HL-60/S4 treated with retinoic acid at 250 ng/mL for 4 days and 3 days (cell line): ENCODE results near the gene RAB1B.
"Not testable (repeated sequence)": the region's sequence is repeated elsewhere in the genome, so short reads cannot be mapped to it uniquely, and the experiment has no call there.

Experiments used
- in situ Hi-C: fragments of 300-500 bp; cut with MboI; formaldehyde crosslinking; loops from 2 replicates; pipeline ENCODE4 v1.7.0; 2022; ENCODE audit warnings: low sequenced_read_pairs

Gene RAB1B

DNA sequence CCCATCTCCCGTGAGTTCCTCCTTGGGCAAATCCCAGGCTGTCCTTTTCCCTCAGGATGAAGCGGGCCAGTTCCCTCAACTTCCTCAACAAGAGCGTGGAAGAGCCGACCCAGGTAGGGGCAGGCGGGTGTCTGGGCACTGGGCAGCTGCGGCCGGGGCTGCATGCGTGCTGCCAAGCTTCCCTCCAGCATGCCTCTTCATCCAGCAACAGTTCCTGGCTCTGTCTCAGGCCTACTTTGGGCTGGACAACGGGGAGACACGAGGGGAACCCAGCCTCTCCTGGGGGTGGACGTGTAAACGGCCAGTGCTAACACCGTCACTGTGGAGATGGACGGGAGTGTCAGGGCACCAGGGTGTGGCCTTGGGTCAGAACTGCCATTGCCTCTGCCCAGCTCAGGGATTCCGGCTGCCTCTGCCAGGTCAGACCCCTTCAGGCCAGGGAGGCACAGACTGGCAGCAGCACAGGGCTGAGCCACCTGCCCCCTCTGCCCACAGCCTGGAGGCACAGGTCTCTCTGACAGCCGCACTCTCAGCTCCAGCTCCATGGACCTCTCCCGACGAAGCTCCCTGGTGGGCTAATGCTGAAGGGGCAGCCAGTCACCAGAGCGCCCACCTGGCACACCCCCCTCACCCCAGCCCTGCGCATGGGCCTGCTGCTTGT is 1.9 kb upstream of the RAB1B start:
- in situ Hi-C loops: no loop called here

DNA sequence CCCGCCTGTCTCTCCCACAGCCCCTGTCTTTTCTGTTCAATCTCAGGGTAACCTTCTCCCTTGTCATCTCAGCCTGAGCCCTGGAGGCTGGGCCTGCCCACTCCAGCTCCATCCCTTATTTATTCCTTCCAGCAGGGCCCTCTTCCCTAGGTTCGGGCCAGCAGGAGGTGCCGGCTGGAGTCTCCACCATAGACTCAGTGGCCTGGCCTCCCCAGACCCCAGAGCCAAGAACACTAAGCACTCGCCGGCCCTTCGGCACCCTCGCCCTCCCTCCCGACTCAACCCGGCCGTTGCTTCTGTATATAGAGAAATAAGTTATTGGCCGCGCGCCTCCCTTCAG is 1.4 kb upstream of the RAB1B start:
- in situ Hi-C loops: no loop called here

DNA sequence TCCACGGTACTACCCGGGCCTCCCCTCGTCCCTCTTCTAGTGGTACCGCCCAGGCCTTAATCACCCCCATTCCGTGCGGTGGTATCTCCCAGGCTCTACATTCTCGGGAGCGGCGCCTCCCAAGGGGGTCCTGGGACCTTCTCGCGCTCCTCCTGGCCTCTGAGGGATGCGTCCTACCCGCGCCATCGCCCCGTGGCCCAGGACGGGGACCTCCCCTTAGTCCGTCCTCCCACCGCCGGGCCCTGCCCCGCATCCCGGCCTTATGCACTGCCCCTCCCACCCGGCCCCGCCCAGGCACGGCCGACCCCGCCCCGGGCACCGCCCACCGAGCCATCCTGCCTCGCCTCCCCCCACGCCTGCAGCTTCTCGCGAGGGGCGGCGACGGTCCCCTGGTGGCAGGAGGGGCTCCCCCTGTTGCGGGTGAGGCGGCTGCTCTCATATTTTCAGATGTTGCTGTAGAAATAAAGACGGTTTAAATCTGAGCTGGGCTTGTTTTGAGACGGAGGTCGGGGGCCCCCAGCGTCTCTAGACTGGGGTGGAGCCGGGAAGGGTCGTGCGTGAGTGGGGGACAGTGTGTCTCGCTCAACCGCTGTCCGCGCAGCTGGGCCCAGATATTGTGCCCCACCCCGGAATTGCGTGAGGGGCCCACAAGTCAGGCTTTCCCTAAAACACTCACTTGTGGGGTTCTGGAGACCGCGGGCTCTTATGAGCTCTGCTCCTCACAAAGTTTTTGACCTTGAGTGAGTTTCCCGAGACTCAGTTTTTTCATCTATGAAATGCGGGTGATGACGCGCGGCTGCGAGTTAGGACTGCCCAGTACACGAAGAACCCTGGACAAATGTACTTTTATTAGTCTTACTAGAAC is 828 bp upstream of the RAB1B start:
- in situ Hi-C loops: no loop called here

DNA sequence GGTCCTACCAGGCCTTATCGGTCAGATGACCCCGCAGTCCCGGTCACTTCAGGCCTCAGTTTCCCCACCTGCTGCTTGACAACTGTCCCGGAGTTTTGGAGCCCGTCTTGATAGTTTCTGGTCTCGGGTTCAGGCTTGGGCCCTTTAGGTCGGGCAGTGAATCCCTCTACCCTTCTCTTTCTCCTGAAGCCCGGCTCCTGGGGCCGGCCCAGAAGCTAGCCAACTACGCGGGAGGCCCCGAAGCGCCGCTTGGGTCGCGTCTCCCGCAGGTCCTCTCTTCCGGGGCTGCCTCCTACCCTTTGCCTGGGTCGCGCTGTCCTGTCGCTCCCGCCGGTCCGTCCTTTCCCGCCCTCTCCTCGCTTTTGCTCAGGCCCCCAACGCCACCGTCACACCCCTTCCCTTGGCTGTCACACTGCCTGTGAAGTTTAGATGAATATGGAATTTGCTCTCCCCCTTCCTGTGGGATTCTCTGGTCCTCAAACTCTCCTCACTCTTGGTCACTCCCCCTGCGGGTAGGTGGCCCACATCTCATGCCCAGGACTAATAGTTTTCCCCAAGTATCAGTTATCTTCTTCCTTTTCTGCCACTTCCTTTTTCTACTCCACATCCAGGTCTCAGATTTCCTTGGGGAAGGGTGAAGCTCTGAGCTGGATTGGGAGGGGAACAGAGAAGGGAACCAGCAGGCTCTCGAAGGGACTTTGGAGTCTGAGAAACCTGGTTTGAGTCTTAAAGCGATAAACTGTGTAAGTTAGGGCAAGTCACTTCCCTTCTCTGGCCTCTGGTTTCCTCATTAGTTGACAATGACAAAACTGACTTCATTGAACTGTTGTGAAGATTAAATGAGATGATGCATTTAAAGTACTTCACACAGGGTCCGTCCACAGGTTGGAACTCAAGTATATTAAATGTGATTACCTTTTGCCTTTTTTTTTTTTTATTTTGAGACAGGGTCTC is 790 bp downstream of the RAB1B start:
- in situ Hi-C loops: no loop called here

DNA sequence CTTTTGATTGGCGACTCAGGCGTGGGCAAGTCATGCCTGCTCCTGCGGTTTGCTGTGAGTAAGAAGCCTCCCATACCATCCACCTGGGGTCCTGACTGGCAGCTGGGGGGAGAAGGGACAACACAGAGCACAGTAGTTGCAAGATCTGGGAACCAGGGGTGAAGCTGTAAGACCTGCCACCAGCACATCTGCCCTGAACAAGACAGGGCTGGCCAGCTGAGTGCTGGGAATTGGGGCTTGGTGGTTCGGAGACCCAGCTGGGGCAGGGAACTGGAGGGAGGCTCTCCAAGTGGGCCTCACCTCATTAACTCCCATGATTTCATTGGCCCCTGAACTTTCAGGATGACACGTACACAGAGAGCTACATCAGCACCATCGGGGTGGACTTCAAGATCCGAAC is 3.4 kb downstream of the RAB1B start:
- in situ Hi-C loops: no loop called here

DNA sequence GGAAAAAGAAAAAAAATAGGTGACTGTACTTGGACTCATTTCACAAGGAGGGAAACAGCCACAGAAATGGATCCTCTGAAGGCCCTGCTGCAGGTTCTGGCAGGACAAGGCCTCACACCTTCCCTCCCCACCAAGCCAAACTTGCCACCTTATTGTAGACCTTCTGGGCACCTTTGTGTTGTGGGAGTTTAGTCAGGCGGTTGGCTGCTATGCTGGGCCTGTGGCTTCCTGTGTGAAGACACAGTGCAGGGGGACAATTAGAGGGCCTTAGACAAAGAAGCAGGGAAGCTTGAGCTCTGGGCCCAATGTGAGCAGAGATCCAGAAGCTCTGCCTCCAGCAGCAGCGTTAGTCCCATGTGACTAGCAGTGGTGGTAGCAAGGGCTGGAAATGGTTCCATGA is 4.2 kb downstream of the RAB1B start:
- in situ Hi-C loops: no loop called here

DNA sequence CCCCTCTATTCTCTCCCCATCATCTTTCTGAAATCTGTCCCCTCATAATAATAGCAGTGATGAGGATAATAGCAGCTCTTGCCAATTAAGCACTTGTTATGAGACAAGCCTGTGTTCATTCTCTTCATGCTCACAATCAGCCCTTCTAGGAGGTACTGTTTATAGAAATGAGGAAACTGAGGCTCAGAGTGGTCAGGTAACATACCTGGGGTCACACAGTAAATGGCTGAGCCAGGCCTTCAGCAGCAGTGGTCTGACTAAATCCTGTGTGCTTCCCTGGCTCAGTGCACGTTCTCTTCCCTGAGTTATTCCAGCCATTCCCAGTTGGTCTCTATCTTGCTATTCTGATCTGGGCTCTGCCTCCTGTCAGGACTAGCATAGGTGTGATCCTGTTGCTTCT is 5.8 kb downstream of the RAB1B start:
- in situ Hi-C loops: no loop called here

DNA sequence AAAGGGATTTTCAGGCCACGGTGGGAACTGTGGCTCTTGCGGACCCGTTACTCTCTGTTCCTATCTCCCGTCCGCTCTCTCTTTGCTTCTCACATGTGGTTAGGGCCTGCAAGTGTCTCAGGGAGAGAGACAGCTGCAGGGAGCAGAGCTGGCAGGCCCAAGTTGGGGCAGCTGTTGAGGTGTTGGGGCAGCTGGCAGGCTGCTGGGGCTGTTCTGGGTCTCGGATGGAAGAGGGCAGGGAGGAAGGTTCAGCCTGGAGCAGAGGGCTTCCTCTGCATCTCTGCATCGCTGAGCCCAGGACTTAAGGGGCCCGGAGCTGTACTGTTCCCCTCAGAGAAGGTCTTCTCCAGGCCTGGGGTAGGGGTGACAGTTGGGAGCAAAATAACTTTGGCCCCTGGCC is 7.0 kb downstream of the RAB1B start:
- in situ Hi-C loops: no loop called here

DNA sequence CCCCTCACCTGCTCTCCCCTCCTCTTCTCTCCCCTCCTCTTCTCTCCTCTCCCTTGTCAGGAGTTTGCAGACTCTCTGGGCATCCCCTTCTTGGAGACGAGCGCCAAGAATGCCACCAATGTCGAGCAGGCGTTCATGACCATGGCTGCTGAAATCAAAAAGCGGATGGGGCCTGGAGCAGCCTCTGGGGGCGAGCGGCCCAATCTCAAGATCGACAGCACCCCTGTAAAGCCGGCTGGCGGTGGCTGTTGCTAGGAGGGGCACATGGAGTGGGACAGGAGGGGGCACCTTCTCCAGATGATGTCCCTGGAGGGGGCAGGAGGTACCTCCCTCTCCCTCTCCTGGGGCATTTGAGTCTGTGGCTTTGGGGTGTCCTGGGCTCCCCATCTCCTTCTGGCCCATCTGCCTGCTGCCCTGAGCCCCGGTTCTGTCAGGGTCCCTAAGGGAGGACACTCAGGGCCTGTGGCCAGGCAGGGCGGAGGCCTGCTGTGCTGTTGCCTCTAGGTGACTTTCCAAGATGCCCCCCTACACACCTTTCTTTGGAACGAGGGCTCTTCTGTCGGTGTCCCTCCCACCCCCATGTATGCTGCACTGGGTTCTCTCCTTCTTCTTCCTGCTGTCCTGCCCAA is 7.7 kb downstream of the RAB1B start:
- in situ Hi-C loops: no loop called here

DNA sequence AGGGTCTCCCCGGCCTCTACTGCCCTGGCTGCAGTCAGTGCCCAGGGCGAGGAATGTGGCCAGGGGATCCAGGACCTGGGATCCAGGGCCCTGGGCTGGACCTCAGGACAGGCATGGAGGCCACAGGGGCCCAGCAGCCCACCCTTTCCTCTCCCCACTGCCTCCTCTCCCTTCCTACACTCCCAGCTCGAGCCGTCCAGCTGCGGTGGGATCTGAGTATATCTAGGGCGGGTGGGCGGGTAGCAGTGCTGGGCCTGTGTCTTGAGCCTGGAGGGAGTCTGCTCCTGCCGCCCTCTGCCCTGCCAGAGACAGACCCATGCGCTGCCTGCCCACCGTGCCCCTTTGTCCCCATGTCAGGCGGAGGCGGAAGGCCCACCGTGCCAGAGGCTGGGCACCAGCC is 8.2 kb downstream of the RAB1B start:
- in situ Hi-C loops: not testable (repeated sequence)

DNA sequence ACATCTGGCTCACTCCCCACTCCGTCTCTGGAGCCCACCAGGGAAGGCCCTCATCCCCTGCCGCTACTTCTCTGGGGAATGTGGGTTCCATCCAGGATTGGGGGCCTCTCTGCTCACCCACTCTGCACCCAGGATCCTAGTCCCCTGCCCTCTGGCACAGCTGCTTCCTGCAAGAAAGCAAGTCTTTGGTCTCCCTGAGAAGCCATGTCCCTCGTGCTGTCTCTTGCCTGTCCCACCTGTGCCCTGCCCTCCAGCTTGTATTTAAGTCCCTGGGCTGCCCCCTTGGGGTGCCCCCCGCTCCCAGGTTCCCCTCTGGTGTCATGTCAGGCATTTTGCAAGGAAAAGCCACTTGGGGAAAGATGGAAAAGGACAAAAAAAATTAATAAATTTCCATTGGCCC is 8.6 kb downstream of the RAB1B start:
- in situ Hi-C loops: not testable (repeated sequence)

DNA sequence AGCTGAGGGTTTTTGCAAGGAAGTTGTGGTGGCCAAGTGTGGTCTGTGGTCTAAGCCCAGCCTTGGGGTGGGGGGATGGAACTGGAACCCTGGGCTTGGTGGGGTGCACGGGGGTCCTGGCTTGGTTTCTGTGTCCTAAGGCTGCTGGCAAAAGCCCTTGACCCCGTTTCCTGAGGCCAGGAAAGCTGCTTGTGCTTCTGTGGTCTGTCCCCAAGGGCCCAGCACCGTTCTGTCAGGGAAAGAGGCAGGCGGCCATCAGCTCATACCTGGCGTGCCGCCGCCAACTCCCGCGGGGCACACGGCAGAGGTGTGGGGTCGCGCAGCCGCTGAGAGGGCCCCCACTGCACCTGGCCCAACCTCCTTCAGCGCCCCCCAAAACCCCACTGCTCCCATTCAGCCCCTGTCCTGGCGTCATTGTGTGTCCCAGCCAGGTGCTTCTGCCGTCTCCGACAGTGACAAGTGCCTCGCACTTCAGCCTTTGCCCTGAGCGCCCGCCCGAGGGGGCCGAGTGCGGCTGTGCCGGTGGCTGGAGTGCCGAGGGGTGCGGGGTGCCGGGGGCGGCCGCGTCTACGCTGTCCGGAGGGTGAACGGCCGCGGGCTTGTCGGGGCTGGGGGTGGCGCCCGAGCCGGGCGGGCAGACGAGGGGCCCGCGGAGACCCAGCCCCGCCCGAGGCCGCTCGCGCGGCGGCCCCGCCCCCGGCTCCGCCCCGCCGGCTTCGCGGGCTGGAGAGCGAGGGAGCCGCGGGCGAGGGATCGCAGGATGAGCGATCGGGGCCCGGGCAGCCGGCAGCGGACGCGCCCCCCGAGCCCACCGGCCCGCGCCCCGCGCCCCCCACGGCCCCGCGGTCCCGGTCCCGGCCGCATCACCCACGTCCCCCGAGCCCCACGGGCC is 9.3 kb downstream of the RAB1B start, which contains the start of gene CNIH2:
Gene CNIH2, plus strand, starts transcription at position 705 of the 892 bp plus-strand sequence. CDS start 282 bp downstream, outside the sequence.
- in situ Hi-C loops: no loop called here

DNA sequence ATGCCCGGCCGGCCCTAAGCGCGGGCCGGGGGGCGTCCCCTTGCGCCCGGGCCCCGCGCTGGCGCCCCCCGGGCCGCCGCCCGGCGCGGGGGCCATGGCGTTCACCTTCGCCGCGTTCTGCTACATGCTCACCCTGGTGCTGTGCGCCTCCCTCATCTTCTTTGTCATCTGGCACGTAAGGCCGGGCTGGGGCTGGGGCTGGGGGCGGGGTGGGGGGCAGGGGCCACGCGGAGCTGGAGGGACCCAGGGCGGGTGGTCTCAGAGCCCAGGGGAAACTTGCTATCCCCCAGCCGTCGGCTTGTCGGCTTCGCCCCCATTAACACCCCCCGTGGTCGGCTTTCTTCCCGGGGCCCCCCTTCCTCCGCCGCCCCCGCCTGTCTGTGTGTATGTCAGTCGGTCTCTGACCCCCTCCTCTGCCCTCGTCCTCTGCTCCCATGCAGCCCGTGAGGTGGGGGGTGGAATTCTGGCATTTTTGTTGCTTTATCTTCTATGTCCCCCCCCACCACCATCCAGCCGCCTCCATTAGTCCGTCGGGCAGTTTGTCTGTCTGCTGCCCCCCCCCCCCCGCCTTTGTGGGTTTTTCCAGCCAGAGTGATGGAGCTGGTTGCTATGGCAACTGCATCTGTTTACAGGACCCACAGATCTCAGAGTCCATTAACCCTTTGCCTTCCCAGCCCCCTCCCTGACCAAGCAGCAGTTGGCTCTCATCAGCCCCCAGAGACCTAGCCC is 10.1 kb downstream of the RAB1B start:
- in situ Hi-C loops: no loop called here

DNA sequence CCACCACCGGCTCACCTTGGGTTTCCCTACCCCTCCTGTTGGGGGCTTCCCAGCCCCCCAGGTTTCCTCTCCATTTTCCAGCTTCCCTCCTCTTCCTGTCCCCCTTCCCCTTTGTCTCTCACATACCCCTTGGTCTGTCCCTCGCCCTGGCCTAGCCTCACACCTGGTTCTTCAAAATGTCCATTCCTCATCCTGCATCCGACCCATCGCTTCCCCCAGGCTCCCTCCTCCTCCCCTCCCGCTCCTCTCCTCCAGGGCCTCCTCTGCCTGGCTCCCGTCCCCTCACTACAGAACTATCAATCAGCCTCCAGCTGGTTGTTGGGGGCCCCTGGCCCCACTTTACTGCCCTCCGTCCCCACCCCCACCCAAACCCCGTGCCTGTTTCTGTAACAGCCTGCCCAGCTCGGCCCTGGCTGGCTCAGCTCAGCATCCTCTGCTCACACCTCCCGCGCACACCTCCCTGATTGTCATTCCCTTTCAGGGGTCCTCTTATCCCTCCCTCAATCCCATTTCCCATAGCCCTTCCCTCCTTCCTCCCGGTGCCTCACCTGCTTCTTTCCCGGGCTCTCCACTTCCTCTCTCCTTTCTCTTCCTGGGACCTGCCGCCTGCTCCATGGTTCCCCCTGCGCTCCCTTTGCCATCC is 10.8 kb downstream of the RAB1B start:
- in situ Hi-C loops: no loop called here

DNA sequence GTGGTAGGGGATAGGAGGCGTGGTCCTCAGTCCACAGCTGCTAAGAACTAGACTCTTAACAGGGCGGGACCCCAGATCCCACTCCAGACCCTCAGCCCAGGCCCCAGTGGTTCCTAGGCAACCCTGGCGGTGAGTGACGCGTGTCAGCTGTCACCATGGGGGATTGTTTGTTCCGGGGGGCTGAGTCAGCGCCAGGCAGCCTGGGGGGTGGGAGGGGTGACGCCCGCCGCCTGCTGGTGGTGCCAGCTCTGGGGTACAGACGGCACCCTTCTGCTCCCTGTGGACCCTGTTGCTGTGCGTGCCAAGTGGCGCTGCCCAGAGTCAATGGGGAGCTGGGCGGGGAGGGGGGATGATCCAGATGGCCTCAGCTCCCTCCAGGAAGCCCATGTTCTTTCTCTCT is 12.0 kb downstream of the RAB1B start:
- in situ Hi-C loops: no loop called here

DNA sequence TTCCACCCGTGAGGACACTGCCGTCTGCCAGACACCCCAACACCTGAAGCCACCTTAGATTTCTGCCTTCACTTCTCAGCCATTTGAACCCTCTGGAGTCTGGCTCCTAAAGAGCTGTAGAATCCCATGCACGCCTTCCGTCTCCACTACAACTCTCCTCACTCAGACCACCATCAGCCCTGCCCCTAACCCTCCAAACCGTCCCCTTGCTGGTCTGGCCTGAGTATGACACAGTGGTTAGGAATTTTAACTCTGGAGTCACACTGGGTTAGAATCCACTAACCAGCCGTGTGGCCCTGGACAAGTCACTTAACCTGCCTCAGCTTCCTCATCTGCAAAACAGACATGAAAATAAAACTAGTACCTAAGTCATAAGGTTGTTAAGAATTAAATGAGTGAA is 12.6 kb downstream of the RAB1B start:
- in situ Hi-C loops: no loop called here

DNA sequence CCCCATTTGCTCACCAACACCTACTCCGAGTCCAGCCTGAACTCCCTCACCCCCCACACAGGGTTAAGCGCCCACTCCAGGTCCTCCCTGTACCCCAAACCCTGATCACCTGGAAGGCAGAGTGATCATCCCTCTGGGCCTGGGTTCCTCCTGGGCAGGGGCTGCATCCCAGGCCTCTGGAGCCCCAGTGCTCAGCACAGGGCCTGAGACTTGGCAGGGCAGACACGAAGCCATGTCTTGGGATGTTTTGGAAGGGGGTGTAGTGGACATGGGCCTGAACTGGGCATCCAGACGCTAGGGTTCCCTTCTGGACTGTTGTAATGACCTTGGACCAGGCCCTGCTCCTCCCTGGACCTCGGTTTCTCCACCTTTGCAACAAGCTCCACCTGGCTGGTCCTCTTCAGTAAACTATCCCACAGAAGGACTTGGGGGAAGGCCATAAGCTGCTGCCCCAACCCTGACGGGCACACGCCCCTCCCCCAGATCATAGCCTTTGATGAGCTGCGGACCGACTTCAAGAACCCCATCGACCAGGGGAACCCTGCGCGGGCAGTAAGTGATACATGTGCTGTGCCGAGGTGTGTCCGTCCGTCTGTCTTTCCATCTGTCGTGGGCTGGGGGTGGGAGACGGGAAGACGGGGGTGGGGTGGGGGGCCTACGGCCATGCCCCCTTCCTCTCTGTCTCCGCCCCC is 13.5 kb downstream of the RAB1B start:
- in situ Hi-C loops: no loop called here
